HG03103 (cell line): ENCODE data around the gene RANBP9.

Source experiments
- ATAC-seq: cut with Tn5 transposase; IDR thresholded peaks from one replicate; pipeline ENCODE4 v1.9.1; 2021; ENCODE audit warnings: low read depth; ENCODE audit not compliant: unreplicated experiment

RANBP9 gene

DNA sequence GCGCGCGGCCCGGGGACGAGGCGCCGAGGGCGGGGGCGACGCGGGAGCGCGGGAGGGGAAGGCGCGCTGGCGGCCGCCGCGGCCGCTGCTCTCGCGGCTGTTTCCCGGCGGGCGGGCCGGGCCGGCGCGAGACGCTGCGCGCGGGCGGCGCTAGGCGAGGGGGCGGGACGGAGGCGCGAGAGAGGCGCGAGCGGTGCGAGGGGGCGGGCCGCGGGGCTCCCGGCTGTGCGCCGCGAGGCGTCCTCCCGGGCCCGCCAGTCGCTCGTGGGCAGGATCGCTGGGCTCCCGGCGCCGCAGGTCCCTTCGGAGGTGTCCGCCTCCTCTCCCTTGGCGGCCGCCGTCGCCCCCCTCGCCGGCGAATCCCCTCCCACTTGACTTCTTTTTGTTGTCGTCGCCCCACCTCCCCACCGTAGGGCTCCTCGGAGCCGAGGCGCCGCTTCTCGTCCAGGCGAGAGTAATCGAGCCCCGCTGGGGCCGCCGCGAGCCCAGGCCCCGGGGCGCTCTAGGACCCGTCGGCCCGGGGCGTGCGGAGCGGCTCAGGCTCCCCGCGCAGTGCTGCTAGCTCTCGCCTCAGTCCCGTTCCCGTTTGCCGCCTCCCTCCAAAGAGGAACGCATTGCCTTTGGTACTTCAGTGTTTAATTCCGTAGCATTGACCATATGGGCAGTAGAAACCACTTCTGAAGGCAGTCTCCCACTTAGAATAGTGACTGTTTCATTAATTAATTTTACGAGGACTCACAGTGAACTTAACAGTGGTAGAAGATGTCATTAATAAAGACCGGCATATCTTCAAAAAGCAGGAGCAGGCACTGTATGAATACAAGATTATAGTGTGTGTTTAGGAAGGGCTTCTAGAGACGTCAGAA is at the start of gene RANBP9:
TSS of gene RANBP9 (minus strand) at position 103 of the 866 bp plus-strand sequence. CDS start 330 bp downstream, outside the sequence.
- peak; percentile 53 for ATAC-seq

DNA sequence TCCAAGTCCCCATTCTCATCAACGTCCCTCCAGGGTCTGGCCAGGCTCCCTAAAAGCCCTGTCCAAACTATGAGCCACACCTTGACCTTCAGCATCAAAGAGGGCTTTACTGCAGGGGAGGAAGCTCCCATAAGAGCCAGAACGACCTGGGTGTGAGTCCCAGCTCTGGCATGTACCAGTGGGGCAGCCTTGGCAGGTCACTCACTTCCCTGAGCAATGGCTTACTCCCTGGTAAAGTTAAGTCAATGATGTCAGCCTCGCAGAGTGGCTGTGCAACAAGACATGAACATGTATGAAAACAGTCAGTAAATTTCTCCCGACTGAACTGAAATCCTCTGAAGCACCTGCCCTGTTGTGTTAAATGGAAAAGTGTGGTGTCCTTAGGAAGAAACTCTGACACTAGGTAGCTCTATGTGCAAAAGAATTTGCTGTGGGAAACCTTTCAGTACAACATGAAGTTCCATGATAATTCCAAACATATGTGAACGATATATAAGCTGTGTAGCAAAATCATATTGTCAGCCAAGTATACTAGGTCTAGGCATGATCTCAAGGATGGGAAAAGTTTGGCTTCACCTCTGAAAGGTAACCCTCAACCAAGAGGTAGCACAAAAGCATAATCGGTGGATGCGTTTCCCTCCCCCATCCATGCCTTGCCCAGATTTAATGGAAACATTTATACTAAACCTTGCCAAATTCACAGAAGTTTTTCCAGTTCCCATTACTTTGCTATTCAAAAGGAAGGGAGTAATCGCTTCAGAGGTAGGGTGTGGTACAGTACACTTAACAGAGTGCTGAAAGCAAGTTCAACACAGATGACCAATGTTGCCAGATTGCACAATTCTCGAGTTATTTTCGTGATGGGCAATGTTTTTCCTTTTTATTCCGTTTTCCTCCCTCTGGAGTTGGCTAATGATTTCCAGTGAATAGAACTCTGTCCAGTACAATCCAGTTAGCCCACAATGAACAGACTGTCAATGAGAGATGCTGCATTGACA is 49.0 kb upstream of the RANBP9 start:
- ATAC-seq = no peak

GRCh38 chr6:13759025-13759424 is 47.4 kb upstream of the RANBP9 start:
- ATAC-seq = no peak

GRCh38 chr6:13754644-13755043 is 43.0 kb upstream of the RANBP9 start:
- no peak for ATAC-seq

DNA sequence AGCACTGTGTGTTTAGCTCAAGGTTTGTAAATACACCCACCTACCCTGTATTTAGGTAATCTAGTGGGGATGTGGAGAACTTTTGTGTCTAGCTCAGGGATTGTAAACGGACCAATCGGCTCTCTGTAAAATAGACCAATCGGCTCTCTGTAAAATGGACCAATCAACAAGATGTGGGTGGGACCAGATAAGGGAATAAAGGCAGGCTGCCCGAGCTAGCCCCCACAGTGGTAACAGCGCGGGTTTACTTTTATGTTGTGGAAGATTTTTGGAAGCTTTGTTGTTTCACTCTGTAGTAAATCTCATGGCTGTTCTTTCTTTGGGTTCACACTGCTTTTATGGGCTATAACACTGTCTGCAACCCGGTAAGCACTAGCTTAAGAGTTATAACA is 32.1 kb upstream of the RANBP9 start:
- ATAC-seq = no peak

GRCh38 chr6:13742961-13743735 is 31.5 kb upstream of the RANBP9 start:
- no peak for ATAC-seq

- no peak for ATAC-seq
Observed at GRCh38 chr6:13741365-13741764, 29.7 kb upstream of the RANBP9 start.

- no peak for ATAC-seq
Observed at GRCh38 chr6:13735031-13735430, 23.4 kb upstream of the RANBP9 start.

GRCh38 chr6:13733178-13733887 is 21.7 kb upstream of the RANBP9 start:
- no peak for ATAC-seq

DNA sequence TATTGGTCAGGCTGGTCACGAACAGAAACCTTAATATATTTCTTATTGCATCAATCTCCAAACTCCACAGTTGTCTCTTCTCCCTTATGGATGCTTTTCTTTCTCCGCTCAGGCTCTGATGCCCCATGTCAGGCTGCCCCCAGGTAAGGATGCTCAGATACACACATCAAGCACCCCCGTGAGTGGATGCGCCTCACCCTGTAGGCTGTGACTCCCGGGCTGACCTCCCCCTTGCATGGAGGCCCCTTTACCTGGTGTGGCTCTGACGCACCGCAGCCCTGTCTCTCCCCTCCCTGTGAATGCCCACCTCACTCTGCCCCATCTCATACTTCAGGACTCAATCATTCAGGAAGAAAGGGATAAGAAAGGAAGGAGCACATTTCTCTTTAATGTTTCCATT is 19.1 kb upstream of the RANBP9 start:
- ATAC-seq = no peak

DNA sequence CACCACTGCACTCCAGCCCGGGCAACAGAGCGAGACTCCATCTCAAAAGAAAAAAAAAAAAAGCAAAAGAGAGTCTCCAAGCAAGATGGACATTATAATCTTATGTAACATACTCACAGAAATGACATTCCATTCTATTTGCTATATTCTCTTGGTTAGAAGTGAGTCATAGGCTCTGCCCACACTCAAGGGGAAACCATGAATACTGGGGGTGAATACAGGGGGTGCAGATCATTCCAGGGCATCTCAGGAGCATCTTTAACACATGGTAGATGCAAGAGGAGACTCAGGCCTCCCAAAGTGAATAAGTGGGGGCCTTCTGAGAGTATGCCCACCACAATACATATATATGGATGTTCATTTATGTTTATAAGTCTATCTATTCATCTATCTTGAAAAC is 18.3 kb upstream of the RANBP9 start:
- no peak for ATAC-seq

- no peak for ATAC-seq
Observed at GRCh38 chr6:13725570-13725969, 13.9 kb upstream of the RANBP9 start.

- no peak for ATAC-seq
Observed at GRCh38 chr6:13725052-13725451, 13.4 kb upstream of the RANBP9 start.

GRCh38 chr6:13724182-13724581 is 12.5 kb upstream of the RANBP9 start:
- no peak for ATAC-seq

GRCh38 chr6:13722880-13723279 is 11.2 kb upstream of the RANBP9 start:
- no peak for ATAC-seq

DNA sequence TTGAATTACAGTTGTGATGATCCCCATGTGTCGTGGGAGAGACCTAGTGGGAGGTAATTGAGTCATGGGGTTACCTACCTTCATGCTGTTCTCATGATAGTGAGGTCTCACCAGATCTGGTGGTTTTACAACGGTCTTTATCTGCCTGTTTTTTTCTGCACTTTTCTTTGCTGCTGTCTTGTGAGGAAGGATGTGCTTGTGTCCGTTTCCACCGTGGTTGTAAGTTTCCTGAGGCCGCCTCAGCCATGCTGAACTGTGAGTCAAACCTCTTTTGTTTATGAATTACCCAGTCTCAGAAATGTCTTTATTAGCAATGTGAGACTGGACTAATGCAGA is 6.5 kb upstream of the RANBP9 start:
- ATAC-seq = no peak

DNA sequence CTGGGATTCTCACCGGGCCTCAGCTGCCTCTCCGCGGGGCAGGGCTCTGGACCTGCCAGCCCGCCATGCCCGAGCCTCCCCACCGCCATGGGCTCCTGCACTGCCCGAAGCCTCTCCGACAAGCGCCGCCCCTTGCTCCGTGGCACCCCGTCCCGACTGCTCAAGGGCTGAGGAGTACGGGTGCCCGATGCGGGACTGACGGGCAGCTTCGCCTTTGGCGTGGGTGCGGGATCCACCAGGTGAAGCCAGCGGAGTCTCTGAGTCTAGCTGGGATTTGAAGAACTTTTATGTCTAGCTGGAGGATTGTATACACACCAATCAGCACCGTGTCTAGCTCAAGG is 5.3 kb upstream of the RANBP9 start:
- ATAC-seq = no peak

GRCh38 chr6:13716225-13716954 is 4.8 kb upstream of the RANBP9 start:
- ATAC-seq = no peak

- ATAC-seq = no peak
Observed at GRCh38 chr6:13715444-13715883, 3.8 kb upstream of the RANBP9 start.

DNA sequence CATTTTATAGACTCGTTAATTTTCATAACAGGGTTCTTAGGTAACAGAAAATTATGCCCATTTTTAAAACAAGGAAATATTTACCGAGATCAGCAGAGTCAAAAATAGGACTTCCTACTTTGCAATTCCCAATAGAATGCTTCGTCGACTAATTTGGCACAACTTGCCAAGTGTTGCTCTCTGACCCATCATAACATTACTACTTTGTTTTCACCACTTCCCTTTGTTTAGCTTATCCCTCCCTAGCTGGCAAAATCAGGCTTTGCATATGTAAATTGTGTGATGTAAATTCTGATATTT is 914 bp upstream of the RANBP9 start:
- ATAC-seq = no peak
